ENCODE measurements around the gene SERTAD3.
"Not testable (repeated sequence)": the region's sequence is repeated elsewhere in the genome, so short reads cannot be mapped to it uniquely, and the experiment has no call there.

The SERTAD3 gene

GRCh38 chr19:40457953-40458596 is 13.9 kb upstream of the SERTAD3 start:
- no peak for DNase-seq

GRCh38 chr19:40457048-40457447 is 12.9 kb upstream of the SERTAD3 start:
- no peak for DNase-seq

GRCh38 chr19:40453943-40454342 is 9.8 kb upstream of the SERTAD3 start:
- not testable (repeated sequence) for DNase-seq

GRCh38 chr19:40453151-40453735 is 9.1 kb upstream of the SERTAD3 start:
- no peak for DNase-seq

GRCh38 chr19:40452016-40452415 is 7.9 kb upstream of the SERTAD3 start:
- no peak for DNase-seq

- DNase-seq: no peak
These were observed 6.5 kb upstream of the SERTAD3 start for GRCh38 chr19:40450664-40451063.

GRCh38 chr19:40449506-40449905 is 5.4 kb upstream of the SERTAD3 start:
- DNase-seq: no peak

- DNase-seq: no peak
These were observed 2.2 kb upstream of the SERTAD3 start for GRCh38 chr19:40446263-40446784.

- DNase-seq: no peak
These were observed 1.7 kb upstream of the SERTAD3 start for GRCh38 chr19:40445780-40446262.

GRCh38 chr19:40444825-40445312 is 734 bp upstream of the SERTAD3 start:
- DNase-seq: no peak

GRCh38 chr19:40443131-40443999 is 770 bp downstream of the SERTAD3 start:
- DNase-seq: peak; percentile 100

- DNase-seq: no peak
These were observed 1.6 kb downstream of the SERTAD3 start for GRCh38 chr19:40442328-40443130.

- DNase-seq: no peak
These were observed 2.3 kb downstream of the SERTAD3 start for GRCh38 chr19:40441719-40442253.

- no peak for DNase-seq
These were observed 5.9 kb downstream of the SERTAD3 start for GRCh38 chr19:40438284-40438683.

- DNase-seq: no peak
These were observed 10.5 kb downstream of the SERTAD3 start for GRCh38 chr19:40433391-40434216.

GRCh38 chr19:40432760-40433159 is 11.4 kb downstream of the SERTAD3 start:
- DNase-seq: not testable (repeated sequence)

- no peak for DNase-seq
These were observed 12.4 kb downstream of the SERTAD3 start for GRCh38 chr19:40431698-40432097.

GRCh38 chr19:40430242-40430641 is 13.9 kb downstream of the SERTAD3 start:
- not testable (repeated sequence) for DNase-seq

- DNase-seq: not testable (repeated sequence)
These were observed 15.9 kb downstream of the SERTAD3 start for GRCh38 chr19:40428197-40428596.

GRCh38 chr19:40425450-40426287 is 18.5 kb downstream of the SERTAD3 start, which contains the start of gene SERTAD1:
SERTAD1 (minus strand) TSS chr19:40425992; CDS start chr19:40423546, 2,446 bp downstream.
- peak; percentile 100 for DNase-seq
